Stimulated activated CD8-positive, alpha-beta memory T cell treated with anti-CD3 and anti-CD28 coated beads, Interleukin-15, amount 100 ng/mL, for 4 hours (primary cell): Measurements from ENCODE around the gene CASP4.
A peak's percentile ranks its signal among the peaks of the same experiment; 100 is the strongest.
"Not testable (repeated sequence)": the region's sequence is repeated elsewhere in the genome, so short reads cannot be mapped to it uniquely, and the experiment has no call there.

ENCODE experiments used
- DNase-seq, 2 donors: peaks; one replicate each; pipeline ENCODE4 v3.0.0-alpha.2; 2020; ENCODE audit warnings: low read depth in 2 of 2

The CASP4 gene

DNA sequence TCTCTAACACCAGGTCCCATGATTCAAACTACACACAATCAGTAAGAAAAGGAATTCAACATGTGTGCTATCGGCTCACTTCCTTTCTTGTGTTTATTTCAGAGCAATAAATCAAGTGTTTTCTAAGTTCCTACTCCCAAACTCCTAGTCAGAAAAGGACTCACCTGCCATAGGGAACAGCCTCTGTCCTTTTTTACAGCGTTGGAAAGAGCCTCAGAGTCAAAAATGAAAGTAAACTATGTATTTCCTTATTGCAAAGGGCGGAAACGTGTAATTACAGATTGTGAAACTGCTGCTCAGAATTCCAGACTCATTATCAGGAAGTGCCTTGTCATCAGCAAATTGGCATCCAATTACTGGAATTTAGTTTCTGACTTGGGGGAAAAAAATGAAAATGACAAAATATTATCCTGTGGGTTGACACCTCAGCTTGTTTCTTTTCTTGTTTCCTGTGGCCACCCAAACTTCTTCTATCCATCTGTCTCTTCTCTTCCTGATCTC is at the start of gene CASP4:
TSS of gene CASP4 (minus strand) at position 220 of the 501 bp plus-strand sequence. CDS start at position 171, 49 bp downstream.
- no peak for DNase-seq

DNA sequence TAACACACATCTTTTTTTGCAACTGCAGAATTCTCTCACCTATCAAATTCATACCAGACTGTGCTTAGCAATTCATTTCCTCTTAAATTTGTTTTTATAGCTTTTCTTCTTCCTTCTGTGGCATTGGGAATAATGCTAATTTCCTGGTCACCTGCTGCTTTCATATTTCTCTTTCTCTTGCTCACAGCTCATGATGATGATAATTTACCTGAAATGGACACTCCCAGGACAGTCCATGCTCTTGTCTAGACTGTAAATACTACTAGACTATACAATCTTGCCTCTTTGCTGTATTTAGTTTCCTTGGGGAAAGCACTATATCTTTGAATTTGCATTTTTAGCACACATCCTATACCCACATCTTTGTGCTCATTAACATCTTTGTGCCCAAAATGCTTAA is 39.1 kb upstream of the CASP4 start:
- no peak for DNase-seq

DNA sequence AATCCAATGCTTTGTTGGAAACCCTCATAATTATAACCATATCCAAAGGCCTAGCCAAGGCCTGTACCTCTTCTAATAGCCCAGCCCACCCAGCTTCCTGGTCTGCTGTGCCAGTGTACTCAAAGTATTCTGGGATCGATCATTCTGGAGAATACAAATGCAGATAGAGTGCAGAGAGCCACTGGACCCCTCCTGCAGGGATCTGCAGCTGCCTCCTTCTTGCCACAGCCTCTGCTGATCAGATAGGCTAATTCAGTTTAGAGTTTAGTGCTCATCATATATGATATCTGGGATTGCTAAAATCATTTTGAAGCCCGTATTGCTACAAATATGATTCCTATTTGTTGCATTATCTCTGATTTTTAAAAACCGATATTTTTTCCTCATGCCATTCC is 37.1 kb upstream of the CASP4 start:
- no peak for DNase-seq

DNA sequence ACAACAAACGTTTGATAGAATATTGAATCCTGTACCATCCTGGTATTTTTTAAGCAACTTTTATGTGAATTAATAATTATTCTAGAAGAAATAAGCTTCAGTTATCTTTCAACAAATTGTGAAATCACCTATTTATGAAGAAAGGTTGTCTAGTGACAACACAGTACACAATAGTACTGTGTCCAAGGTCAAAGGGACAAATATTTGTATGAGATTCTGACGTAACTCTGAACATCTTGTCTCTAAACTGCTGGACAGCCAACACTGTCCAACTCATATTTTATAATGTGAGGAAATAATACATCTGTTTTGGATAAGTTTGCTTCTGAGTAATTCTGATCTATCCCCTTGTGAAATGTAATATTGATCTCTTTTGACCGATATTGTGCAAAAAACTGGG is 35.6 kb upstream of the CASP4 start:
- no peak for DNase-seq

DNA sequence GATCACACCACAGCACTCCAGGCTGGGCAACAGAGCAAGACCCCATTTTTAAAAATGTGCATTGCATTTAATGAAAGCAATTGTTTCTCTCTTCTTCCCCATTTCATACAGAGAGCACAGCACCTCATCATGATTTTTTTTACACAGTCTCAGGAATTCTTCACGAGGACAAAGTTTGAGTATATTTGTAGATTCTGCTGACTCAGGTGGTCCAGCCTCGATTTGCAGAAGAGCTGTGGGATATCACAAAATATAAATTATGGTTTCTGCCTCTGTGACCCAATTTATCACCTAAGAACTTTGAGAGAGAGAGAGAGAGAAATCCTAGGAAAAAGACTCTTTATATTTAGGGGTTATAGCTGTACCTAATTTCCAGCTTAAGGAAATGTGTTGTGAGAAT is 34.8 kb upstream of the CASP4 start:
- no peak for DNase-seq

DNA sequence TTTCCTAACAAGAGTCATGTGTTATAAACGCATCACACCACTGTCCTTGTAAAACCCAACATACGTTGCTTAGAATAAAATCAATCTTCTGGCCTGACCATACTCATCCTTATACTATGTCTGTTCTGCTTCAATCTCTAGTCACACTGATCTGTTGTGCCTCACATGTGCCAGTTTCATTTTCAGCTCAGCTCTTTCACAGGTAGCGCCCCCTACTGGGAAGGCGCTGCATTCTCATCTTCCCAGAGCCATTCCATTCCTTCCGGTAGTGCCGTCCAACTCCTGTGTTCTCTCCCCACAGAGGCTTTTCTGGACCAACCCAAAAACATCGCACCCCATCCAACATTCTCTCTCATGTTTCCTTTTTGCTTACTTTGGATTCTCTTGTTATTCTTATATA is 32.4 kb upstream of the CASP4 start:
- DNase-seq = peak; percentile 11 to 12

DNA sequence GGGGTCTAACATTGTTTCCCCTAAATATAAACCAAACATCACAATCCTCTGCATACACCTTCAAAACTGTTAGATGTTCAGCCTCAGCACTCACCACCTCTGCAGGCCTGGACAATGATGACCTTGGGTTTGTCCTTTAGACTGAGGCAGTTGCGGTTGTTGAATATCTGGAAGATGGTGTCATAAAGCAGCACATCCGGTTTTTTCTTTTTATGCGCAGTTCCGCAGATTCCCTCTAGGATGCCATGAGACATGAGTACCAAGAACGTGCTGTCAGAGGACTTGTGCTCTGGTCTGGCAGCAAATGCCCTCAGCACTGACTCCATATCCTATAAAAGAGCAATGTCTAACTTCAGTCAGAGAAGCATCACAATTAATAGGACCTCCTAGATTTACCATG is 31.8 kb upstream of the CASP4 start:
- DNase-seq = no peak

DNA sequence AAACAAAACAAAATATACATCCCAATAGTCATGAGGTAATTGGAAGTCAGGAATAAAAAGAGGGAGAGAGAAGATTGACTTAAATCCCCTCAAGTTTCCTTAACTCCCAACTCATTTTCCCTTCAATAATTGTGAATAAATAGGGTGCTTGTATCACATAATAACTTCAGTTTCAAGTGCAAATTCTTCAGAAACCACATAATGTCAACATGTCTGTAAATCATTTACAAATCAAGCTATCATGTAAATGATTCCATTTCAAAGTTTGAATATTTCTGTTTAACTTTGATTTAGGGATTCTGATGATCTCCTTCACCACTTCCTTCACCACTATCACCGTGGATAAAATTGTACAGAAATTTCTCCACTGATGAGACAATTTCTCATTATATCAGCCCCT is 31.3 kb upstream of the CASP4 start:
- no peak for DNase-seq

DNA sequence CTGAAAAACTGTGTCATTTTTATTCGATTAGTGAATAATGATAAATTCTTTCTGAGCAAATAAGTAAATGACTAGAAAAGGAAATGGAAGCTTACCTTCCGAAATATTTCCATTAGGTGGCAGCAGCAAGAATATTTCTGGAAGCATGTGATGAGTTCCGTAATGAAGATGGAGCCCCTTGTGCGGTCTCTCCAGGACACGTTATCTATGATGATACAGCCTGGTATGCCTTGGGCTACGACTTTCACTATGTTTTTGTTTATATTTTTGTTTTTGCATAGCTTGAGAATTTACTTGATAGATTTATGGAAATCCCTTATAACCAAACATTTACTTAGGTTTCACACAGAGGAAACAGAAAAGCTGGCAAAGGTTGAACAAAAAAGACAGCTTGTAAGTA is 28.9 kb upstream of the CASP4 start:
- no peak for DNase-seq

DNA sequence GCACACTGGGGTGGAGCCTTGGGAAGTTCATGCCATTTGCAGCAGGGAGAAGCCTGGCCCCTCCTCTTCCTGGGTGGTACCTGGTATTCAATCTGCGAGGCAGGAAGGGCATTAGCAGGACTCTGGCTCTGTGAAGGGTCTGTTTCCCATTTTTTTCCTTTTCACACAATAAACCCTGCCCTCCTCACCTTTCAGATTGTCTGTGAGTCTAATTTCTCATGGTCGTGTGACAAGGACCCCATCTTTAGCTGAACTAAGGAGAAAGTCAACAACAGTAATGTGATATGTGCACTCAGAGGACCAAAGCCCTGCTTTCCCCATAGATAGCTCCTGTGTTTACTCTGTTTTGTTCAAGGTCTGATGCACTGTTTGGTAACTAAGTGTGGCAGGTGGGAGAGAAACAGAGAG is 26.6 kb upstream of the CASP4 start:
- DNase-seq = no peak

DNA sequence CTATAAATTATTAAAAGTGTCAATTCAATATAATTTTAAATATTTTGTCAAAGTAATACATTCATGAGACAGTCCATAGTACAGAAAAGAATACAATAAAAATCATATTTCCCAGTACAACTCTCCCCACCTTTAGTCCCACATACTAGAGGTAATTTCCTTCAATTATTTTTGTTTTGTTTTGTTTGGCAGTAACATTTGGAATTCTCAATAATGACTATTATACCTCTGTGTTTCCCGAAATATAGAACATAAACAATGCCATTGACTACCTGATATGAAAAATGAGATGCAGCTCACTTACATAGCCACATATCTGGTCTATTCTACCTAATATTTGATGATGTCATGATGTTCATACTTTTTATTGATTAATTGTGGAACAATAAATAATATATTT is 24.4 kb upstream of the CASP4 start:
- no peak for DNase-seq

DNA sequence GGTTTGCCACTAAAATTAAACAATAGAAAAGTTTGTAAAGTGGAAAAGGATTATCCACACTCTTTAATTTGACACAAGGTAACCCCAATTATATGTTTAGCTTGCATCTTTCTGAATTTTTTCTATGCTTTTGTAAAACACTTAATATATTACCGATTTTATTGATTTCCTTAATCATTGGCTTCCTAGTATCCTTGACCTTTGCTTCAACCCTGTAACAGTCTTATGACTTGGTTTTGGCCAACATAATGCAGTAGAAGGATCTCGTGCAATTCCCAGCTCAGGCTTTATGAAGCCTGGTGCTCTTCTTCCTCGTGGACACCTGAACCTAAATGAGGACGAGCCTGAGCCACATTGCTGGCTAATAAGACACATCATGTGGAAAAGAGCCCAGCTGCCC is 23.6 kb upstream of the CASP4 start:
- DNase-seq = no peak

DNA sequence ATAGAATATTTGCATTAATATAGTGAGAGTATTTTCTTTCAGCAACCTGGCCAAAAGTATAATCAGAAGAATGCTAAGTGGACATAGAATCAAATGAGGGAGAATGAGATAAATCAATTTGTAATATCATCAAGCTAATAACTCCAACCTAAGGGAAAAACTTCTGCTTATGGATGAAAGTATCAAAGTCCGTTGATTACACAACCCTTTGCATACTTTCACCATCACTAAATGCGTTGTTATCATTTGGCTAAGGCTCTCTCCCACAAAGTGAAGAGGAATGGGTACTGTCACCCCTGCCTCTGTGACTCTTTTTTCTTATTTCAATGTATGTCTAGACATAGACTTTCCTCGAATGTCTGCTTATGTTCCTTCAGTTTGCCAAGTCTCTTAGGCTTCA is 16.4 kb upstream of the CASP4 start:
- DNase-seq = no peak

DNA sequence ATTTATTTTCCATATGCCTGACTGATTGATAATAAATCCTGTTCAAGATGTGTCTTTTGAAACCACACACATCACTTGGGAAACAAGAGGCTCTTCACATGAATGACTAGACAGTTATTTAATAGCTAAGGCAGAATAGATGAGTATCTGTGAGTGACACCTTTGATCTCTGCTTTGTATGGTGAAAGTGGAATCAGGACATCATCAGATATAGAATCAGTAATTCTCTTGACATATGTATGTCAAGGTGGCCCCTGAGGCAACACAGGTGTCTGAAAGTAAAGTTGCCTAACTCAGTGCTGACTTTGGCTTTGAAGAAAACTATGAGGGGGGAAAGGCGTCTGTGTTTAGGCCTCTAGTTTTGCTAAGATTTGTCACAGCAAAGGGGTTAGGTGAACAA is 11.5 kb upstream of the CASP4 start:
- no peak for DNase-seq

DNA sequence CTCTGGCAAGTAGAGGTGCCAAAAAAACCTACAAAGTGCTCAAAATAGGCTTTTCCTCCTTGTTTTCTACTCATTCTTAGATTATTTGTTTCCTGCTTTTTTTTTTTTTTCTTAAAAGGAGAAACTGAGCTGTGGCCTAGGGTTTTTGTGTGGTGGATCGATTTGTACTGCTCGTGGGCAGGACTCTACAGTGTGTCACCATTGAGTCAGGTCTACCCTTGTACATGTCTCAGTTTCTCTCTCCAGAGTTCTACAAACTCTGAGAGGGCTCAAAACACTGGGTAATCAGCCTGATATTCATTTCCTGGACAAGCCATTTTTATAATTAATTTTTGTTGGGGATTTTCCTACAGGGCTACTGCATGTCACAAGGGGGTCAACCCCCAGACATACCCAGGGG is 5.2 kb upstream of the CASP4 start:
- no peak for DNase-seq

DNA sequence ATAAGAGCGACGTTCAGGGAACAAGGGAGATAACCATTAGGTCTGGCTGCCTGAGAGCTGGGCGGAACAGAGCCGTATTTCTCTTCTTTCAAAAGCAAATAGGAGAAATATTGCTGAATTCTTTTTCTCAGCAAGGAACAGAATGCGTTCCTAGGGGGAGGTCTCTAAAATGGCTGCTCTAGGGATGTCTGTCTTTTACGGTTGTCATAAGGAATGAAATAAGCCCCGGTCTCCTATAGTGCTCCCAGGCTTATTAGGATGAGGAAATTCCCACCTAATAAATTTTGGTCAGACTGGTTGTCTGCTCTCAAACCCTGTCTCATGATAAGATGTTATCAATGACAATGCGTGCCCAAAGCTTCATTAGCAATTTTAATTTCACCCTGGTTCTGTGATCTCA is 4.5 kb upstream of the CASP4 start:
- not testable (repeated sequence) for DNase-seq

DNA sequence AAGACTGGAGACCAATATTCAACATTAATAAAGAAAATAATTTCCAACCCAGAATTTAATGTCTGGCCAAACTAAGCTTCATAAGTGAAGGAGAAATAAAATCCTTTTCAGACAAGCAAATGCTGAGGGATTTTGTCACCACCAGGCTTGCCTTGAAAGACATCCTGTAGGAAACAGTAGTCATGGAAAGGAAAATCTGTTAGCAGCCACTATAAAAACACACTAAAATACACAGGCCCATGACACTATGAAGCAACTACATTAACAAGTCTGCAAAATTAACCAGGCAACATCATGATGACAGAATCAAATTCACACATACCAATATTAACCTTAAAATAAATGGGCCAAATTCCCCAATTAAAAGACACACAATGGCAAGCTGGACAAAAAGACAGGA is 2.4 kb upstream of the CASP4 start:
- DNase-seq = no peak

DNA sequence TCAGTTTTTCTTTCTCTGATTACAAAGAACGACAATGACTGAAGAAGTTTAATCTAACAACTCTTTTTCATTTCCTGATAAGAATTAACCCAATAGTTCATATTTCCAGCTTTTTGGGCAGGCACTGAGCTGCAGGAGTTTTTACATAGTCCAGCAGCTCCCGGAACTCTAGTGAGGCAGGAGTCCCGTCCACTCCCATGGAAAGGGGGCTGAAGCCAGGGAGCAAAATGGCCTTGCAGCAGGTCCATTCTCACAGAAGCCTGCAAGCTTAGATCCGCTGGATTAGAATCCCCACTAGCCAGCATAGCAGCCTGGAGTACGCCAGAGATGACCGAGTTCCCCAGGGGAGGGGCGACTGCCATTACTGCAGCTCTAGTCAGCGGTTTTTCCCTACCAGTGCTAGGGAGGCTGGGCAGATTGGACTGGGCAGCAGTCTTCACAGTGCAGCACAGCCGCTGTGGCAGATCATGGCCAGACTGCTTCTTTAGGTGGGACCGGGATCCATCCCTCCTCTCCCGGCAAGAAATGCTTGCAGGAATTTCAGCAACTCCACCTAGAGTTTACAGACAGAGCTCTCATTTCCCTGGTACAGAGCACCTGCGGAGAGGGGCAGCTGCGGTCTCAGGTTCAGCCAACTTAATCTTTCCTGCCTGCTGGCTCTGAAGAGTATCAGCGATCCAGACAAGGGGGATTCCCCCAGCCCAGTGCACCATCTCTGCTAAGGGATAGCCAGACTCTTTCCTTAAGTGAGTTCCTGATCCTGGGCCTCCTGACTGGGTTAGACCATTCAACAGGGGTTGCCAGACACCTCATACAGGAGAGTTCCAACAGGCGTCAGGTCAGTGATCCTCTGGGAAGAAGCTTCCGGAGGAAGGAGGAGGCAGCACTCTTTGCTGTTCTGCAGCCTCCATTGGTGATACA is 742 bp upstream of the CASP4 start:
- no peak for DNase-seq

DNA sequence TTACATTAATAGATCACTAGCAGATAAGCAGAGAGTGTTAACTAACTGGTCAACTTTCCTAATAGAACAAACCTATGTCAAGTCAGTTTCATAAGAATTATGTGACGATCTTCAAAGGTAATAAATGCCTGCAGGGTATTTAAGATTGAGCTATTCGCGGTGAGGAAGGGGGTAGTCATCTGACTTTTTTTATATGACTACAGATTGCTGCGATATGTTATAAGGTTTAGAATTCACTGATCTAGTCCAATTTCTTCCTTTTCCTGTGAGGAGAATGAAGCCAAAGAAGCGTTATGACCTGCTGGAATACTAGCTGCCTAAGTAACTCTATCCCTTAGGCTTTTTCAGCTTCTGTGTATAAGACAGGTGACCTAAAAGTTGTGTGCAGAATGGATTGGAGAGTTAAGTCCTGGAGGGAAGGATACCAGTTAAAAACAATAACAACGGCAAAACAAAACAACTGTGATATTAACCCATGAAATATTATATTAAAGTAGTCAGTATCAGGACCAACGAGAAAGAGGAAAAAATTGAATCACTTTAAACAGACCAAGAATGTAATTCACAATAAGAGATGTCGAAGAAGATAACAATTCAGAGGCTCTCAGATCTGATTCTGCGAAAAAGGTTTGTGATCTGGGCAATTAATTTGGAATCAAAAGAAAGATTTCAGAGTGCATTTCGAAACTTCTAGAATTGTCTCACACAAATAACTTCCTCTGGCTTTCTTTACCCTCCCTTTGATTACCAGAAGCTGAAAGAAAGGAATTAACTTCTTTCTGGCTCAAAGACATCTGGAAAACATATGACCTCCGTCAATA is 630 bp downstream of the CASP4 start:
- DNase-seq = no peak

DNA sequence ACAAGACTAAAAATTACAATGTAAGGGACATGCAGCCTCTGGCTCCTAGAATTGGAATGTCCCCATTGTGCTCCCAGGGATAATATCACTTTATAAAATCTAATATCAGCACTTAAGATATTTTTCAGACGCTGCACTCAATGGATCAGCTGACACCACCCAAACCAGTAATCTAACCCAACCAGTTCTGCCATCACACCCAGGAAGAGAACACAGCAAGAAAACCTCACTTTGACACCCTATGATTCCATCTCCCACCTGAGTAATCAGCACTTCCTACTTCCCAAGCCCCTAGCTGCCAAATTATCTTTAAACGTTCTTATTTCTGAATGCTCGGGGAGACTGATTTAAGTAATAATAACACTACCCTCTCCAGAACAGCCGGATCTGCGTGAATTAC is 2.6 kb downstream of the CASP4 start:
- DNase-seq = no peak

DNA sequence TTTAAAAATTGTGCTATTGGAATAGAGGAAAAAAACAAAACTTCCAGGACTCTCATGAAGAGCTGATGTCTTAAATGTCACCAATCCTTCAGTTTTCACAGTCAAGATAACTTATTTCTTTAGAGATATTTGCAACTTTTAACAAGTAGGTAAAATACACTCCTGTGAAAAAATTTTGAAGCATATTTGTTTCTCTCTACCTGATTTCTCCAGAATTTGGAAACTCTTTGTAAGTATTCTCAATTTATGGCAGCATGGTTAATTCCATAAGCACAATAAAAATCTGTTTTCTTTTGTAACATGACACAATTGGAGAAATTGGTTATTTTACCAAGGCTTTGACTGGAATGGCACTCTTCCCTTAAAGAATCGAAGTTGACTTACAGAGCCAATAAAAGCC is 4.1 kb downstream of the CASP4 start:
- no peak for DNase-seq

DNA sequence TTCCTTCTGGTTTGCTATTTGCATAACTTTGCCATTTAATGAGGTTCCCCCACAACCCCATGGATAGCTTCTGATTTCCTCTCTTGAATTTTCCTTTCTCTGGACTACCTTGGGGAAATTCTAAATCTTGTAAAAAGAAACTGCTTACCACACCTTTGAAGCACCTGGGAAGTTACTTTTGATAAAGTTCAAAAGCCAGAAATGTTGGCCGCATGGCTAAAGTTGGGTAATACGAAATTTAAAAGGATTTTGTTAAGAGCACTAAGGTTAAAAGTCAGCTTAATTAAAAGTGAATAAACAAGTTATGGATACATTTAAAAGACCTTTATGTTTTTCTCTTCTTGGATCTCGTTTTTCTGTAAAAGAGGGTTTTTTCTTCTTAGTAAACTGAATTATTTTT is 5.5 kb downstream of the CASP4 start:
- DNase-seq = no peak

DNA sequence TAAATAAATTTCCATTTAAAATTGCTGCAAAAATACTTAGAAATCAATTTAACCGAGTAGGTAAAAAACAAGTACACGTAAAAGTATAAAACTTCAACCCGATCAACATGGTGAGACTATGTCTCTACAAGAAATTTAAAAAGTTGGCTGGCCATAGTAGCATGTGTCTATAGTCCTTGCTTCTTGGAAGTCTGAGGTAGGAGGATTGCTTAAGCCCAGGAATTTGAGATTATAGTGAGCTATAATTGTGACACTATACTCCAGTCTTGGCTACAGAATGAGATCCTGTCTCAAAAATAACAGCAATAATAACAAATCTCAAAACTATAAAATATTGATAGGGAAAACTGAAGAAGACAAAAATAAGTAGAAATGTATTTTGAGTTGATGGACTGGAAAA is 11.1 kb downstream of the CASP4 start:
- DNase-seq = no peak
